Heart right ventricle (tissue), 16 donors: ENCODE data around the gene RBM43. TPM values are rescaled to one million over a fixed set of nuclear protein-coding genes. Genes with fewer than 3 reads are reported as not detected.

Source experiments
- ATAC-seq, 8 donors: fragments of 200-7000 bp; cut with Tn5 transposase; one replicate each; pipeline ENCODE4 v1.9.1; 2020; ENCODE audit warnings: mild to moderate bottlenecking in 8 of 8, moderate library complexity in 8 of 8, moderate number of reproducible peaks in 1 of 8
- DNase-seq, 2 donors: peaks; one replicate each; pipeline ENCODE4 v3.0.0-alpha.2; 2020
- H3K27ac ChIP-seq, 10 donors: fragments of 200-600 bp; sonication (generic) in 2 of 10; one replicate each; pipeline versions ENCODE4 v1.5.0 to v1.8.0; 2020 to 2022; ENCODE audit warnings: mild to moderate bottlenecking in 3 of 10
- H3K27me3 ChIP-seq, 7 donors: fragments of 200-600 bp; one replicate each; pipeline ENCODE4 v1.8.0; 2021 to 2022; ENCODE audit warnings: mild to moderate bottlenecking in 2 of 7
- H3K36me3 ChIP-seq, 9 donors: fragments of 200-600 bp; sonication (generic) in 1 of 9; one replicate each; pipeline versions ENCODE4 v1.5.0 to v1.8.0; 2020 to 2022; ENCODE audit warnings: mild to moderate bottlenecking in 2 of 9
- H3K4me1 ChIP-seq, 9 donors: fragments of 200-600 bp; sonication (generic) in 1 of 9; one replicate each; pipeline versions ENCODE4 v1.5.0 to v1.8.0; 2020 to 2022; ENCODE audit warnings: mild to moderate bottlenecking in 4 of 9
- H3K4me3 ChIP-seq, 10 donors: fragments of 200-600 bp; sonication (generic) in 2 of 10; one replicate each; pipeline versions ENCODE4 v1.5.0 to v1.8.0; 2020 to 2022; ENCODE audit warnings: mild to moderate bottlenecking in 7 of 10, moderate library complexity in 2 of 10
- H3K9me3 ChIP-seq, 11 donors: fragments of 200-600 bp in 10 of 11; sonication (generic) in 2 of 11; one replicate each; pipeline versions ENCODE4 v1.5.0 to v1.8.0; 2013 to 2022; ENCODE audit warnings: mild to moderate bottlenecking in 2 of 11, control low read depth in 1 of 11, moderate library complexity in 1 of 11
- WGBS, 2 donors: extraction: QIAGEN DNeasy Blood & Tissue Kit; methylation state at CpG; one replicate each; pipeline ENCODE4 v1.1.7; 2013; ENCODE audit warnings: inconsistent platforms in 1 of 2; 5-methylcytosine and 5-hydroxymethylcytosine counted together
- intact Hi-C, 10 donors: fragments of 100-400 bp; cut with DNase I; formaldehyde crosslinking; loops; one replicate each; pipeline versions ENCODE4 v1.11.1 to v1.14.2; 2022
- polyA plus RNA-seq, 2 donors: library from polyadenylated mRNA; stranded (reverse); fragments of 200-250 nt; gene quantifications; one replicate each; pipeline ENCODE4 v1.2.3, GENCODE V29; 2013
- total RNA-seq, 10 donors: library from RNA; stranded (reverse); fragmentation: NEBNext Ultra II Directional in 3 of 10; extraction: Animal tissue kit (Norgen Biotek cat#: 25700) in 3 of 10; gene quantifications; one replicate each; pipeline versions ENCODE4 v1.2.1 to v1.2.4, GENCODE V29; 2021 to 2023
- TF ChIP-seq, protein P1 (sequence below), 9 donors: fragments of 200-600 bp; sonication (generic) in 2 of 9; IDR thresholded peaks; one replicate each; pipeline versions ENCODE4 v1.5.0 to v1.8.0; 2021 to 2022; ENCODE audit warnings: antibody characterized with exemption in 9 of 9, mild to moderate bottlenecking in 5 of 9, moderate library complexity in 1 of 9
- donor health status: Arrhythmogenic right ventricular cardiomyopathy.
- donor health status: ischemic (EF 13 %, LVEDD 7.1; RV severe dilation, severe dysfunction).
- donor health status: healthy with polysubstance abuse.
- donor health status: DM: no; HTN: yes; CAD: no.
- donor health status: DM: no; HTN: no; CAD: no.
- donor health status: ischemic (EF 25% LVEDD 6.9; RV normal size, moderate dysfunction).
- donor health status: ischemic (EF 25% LVEDD 5.7; RV mildly dilated, moderate dysfunction).
- donor health status: healthy.
- donor health status: DM: yes; HTN: yes; CAD: no.
- donor health status: Ischemic cardiomyopathy.
- donor health status: ischemic (EF 35%, LVEDD 5.7; RV mildly dilated, moderate dysfunction).
- donor health status: nonischemic (EF 11% LVEDD 7.7; RV severe dilation, severe dysfunction).
- donor health status: DM: yes; HTN: yes; CAD: no.
- donor health status: PGD.
- donor health status: ischemic (EF 29% LVEDD 5.4; RV normal size, mild dysfunction).
- donor health status: nonischemic (EF 23%, LVEDD 6.1; RV moderate dilation, normal function).

RBM43 gene
- total and polyA plus RNA-seq, 12 donors, result 0.96 to 2.9 (median 1.6) TPM

- TF ChIP-seq, protein P1, sequence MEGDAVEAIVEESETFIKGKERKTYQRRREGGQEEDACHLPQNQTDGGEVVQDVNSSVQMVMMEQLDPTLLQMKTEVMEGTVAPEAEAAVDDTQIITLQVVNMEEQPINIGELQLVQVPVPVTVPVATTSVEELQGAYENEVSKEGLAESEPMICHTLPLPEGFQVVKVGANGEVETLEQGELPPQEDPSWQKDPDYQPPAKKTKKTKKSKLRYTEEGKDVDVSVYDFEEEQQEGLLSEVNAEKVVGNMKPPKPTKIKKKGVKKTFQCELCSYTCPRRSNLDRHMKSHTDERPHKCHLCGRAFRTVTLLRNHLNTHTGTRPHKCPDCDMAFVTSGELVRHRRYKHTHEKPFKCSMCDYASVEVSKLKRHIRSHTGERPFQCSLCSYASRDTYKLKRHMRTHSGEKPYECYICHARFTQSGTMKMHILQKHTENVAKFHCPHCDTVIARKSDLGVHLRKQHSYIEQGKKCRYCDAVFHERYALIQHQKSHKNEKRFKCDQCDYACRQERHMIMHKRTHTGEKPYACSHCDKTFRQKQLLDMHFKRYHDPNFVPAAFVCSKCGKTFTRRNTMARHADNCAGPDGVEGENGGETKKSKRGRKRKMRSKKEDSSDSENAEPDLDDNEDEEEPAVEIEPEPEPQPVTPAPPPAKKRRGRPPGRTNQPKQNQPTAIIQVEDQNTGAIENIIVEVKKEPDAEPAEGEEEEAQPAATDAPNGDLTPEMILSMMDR (IDR thresholded peaks at IDR 0.05), result no peak
- H3K4me3 ChIP-seq, result no peak overlapping the region
- DNase-seq, result no peak
- no peak for ATAC-seq
- no peak overlapping the region for H3K27ac ChIP-seq
- intact Hi-C loops, result loop anchor here in 4 of 10 donors (10.0 kb wide), 1 partner anchor 147 kb away; no protein-coding TSS in a partner anchor
- H3K4me1 ChIP-seq, result no peaks in the 10 kb centered on the region
- no peaks in the 10 kb centered on the region for H3K27me3 ChIP-seq
- peaks cover 0 to 12% (median 0%) of the 10 kb centered on the region in 11 donors for H3K9me3 ChIP-seq
- peaks cover 0 to 36% (median 0%) of the 10 kb centered on the region in 9 donors for H3K36me3 ChIP-seq
Measured at GRCh38 chr2:151268085-151268484, 6.4 kb upstream of the RBM43 start.

GRCh38 chr2:151267537-151267936 lies 5.9 kb upstream of the RBM43 start:
- Histone ChIP-seq H3K27ac (no peak overlapping the region), H3K4me1 (peaks cover 0 to 4% (median 0%) of the 10 kb centered on the region in 9 donors), H3K27me3 (no peaks in the 10 kb centered on the region), H3K4me3 (no peak overlapping the region), H3K9me3 (peaks cover 0 to 12% (median 0%) of the 10 kb centered on the region in 11 donors), H3K36me3 (peaks cover 0 to 31% (median 0%) of the 10 kb centered on the region in 9 donors)
- intact Hi-C loops, result loop anchor here in 4 of 10 donors (10.0 kb wide), 1 partner anchor 147 kb away; no protein-coding TSS in a partner anchor
- DNase-seq (no peak), ATAC-seq (no peak)
- 97% methylated on average over 5 of the region's 5 CpGs for WGBS, 2 donors
- TF ChIP-seq, protein P1 (IDR thresholded peaks at IDR 0.05), result no peak

- intact Hi-C loops, result loop anchor here in 4 of 10 donors (10.0 kb wide), 1 partner anchor 149 kb away; no protein-coding TSS in a partner anchor
- H3K9me3 ChIP-seq, result peaks cover 0 to 12% (median 0%) of the 10 kb centered on the region in 11 donors
- DNase-seq (no peak), ATAC-seq (no peak)
- peaks cover 0 to 11% (median 2%) of the 10 kb centered on the region in 9 donors for H3K4me1 ChIP-seq
- no peak overlapping the region for H3K4me3 ChIP-seq
- H3K27ac ChIP-seq, result no peak overlapping the region
- peaks cover 0 to 16% (median 0%) of the 10 kb centered on the region in 9 donors for H3K36me3 ChIP-seq
- TF ChIP-seq, protein P1 (IDR thresholded peaks at IDR 0.05), result no peak
- no peaks in the 10 kb centered on the region for H3K27me3 ChIP-seq
Measured at GRCh38 chr2:151265991-151266390, 4.3 kb upstream of the RBM43 start.

GRCh38 chr2:151264157-151264825 lies 2.6 kb upstream of the RBM43 start:
- H3K4me3 ChIP-seq, result no peak overlapping the region
- H3K27me3 ChIP-seq, result no peaks in the 10 kb centered on the region
- intact Hi-C loops, result loop anchor here in 4 of 10 donors (10.0 kb wide), 1 partner anchor 151 kb away; no protein-coding TSS in a partner anchor
- WGBS, 2 donors, result 70 to 73% methylated on average over 7 of the region's 7 CpGs
- H3K4me1 ChIP-seq, result peaks cover 0 to 18% (median 11%) of the 10 kb centered on the region in 9 donors
- DNase-seq (no peak), ATAC-seq (no peak)
- H3K36me3 ChIP-seq, result no peaks in the 10 kb centered on the region
- TF ChIP-seq, protein P1 (IDR thresholded peaks at IDR 0.05), result no peak
- H3K9me3 ChIP-seq, result peaks cover 0 to 12% (median 0%) of the 10 kb centered on the region in 11 donors
- H3K27ac ChIP-seq, result no peak overlapping the region
